Endodermal cell (in vitro differentiated cells): ENCODE measurements around the gene ALKBH4. TPM values are rescaled to one million over a fixed set of nuclear protein-coding genes. Genes with fewer than 3 reads are reported as not detected.
A peak's percentile ranks its signal among the peaks of the same experiment; 100 is the strongest.

Source experiments
- DNase-seq: peaks from one replicate; pipeline ENCODE4 v3.0.0-alpha.2; 2017
- H3K27ac ChIP-seq: 2 replicates; pipeline ENCODE4 v1.5.1; 2013; ENCODE audit warnings: mild to moderate bottlenecking, low read depth, low read length, moderate library complexity
- H3K27me3 ChIP-seq: 2 replicates; pipeline ENCODE4 v1.6.1; 2013; ENCODE audit warnings: mild to moderate bottlenecking, low read length, moderate library complexity; ENCODE audit not compliant: insufficient read depth, control insufficient read depth, poor library complexity, severe bottlenecking
- H3K36me3 ChIP-seq: 2 replicates; pipeline ENCODE4 v1.7.0; 2013; ENCODE audit warnings: mild to moderate bottlenecking, low read length, moderate library complexity; ENCODE audit not compliant: control insufficient read depth, insufficient read depth
- H3K4me1 ChIP-seq: one replicate; pipeline ENCODE4 v1.7.0; 2013; ENCODE audit warnings: low read length; ENCODE audit not compliant: control insufficient read depth, insufficient read depth
- H3K4me3 ChIP-seq: 2 replicates; pipeline ENCODE4 v1.5.1; 2013; ENCODE audit warnings: mild to moderate bottlenecking, low read length, moderate library complexity
- H3K9ac ChIP-seq: 2 replicates; pipeline ENCODE4 v1.6.1; 2013; ENCODE audit warnings: mild to moderate bottlenecking, low read length, moderate library complexity; ENCODE audit not compliant: poor library complexity, severe bottlenecking; ENCODE audit errors: extremely low read depth
- H3K9me3 ChIP-seq: 2 replicates; pipeline ENCODE4 v1.6.1; 2013; ENCODE audit warnings: mild to moderate bottlenecking, low read length, moderate library complexity; ENCODE audit not compliant: control insufficient read depth
- H3K27ac Mint-ChIP-seq: 2 replicates; pipeline ENCODE4 v1.8.0; 2020; ENCODE audit warnings: mixed read lengths
- H3K27me3 Mint-ChIP-seq: 2 replicates; pipeline ENCODE4 v1.8.0; 2021; ENCODE audit warnings: mild to moderate bottlenecking, mixed read lengths; ENCODE audit not compliant: insufficient read depth
- H3K36me3 Mint-ChIP-seq: 2 replicates; pipeline ENCODE4 v1.8.0; 2020; ENCODE audit warnings: low read depth, mixed read lengths
- H3K4me1 Mint-ChIP-seq: 2 replicates; pipeline ENCODE4 v1.8.0; 2020; ENCODE audit warnings: mixed read lengths
- H3K4me3 Mint-ChIP-seq: 2 replicates; pipeline ENCODE4 v1.8.0; 2020; ENCODE audit warnings: mild to moderate bottlenecking, moderate library complexity, mixed read lengths
- H3K9me3 Mint-ChIP-seq: 2 replicates; pipeline ENCODE4 v1.8.0; 2020; ENCODE audit warnings: mild to moderate bottlenecking, mixed read lengths
- CTCF ChIP-seq: fragments of 200-600 bp; sonication (generic); conservative IDR thresholded peaks from 2 replicates; pipeline ENCODE4 v1.5.0; 2021; ENCODE audit warnings: antibody characterized with exemption, mild to moderate bottlenecking
- WGBS, 2 experiments: methylation state at CpG; one replicate each; pipeline versions ENCODE4 v1.1.5 to v1.1.7; 2013; ENCODE audit warnings: missing lambda C conversion rate in 2 of 2, mixed read lengths in 1 of 2; ENCODE audit not compliant: insufficient coverage in 1 of 2, insufficient read length in 1 of 2; 5-methylcytosine and 5-hydroxymethylcytosine counted together
- total RNA-seq, 2 donors: library from RNA; stranded (reverse); fragmentation: NEBNext Ultra II Directional in 1 of 2; extraction: Animal tissue kit (Norgen Biotek cat#: 25700) in 1 of 2; gene quantifications; 2 replicates in 1 of 2; 3 replicates in 1 of 2; pipeline ENCODE4 v1.2.1, GENCODE V29; 2021

The ALKBH4 gene
- total RNA-seq, 2 donors from 2014 or later: 16.2 to 17.2 TPM

- TF ChIP-seq CTCF: no peak
- H3K36me3 Mint-ChIP-seq: peaks cover 19% of the 10 kb centered on the region
- H3K4me3 Mint-ChIP-seq: no peak overlapping the region
- 83 to 99% methylated on average over 9 to 20 of the region's 20 CpGs for WGBS, 2 experiments
- no peak overlapping the region for H3K27ac Mint-ChIP-seq
- H3K9me3 Mint-ChIP-seq: no peaks in the 10 kb centered on the region
- H3K27me3 Mint-ChIP-seq: no peaks in the 10 kb centered on the region
- Histone ChIP-seq H3K4me1 (no peaks in the 10 kb centered on the region), H3K4me3 (no peak overlapping the region), H3K9ac (no peak overlapping the region), H3K36me3 (peaks cover 15% of the 10 kb centered on the region), H3K9me3 (no peaks in the 10 kb centered on the region), H3K27me3 (no peaks in the 10 kb centered on the region), H3K27ac (no peak overlapping the region)
- no peak for DNase-seq
- no peaks in the 10 kb centered on the region for H3K4me1 Mint-ChIP-seq
Measured at GRCh38 chr7:102469972-102470825, 5.5 kb upstream of the ALKBH4 start.

GRCh38 chr7:102469351-102469971, 4.8 kb upstream of the ALKBH4 start:
- Mint-ChIP-seq H3K9me3 (no peaks in the 10 kb centered on the region), H3K27me3 (no peaks in the 10 kb centered on the region), H3K36me3 (peaks cover 19% of the 10 kb centered on the region), H3K4me1 (no peaks in the 10 kb centered on the region), H3K27ac (no peak overlapping the region), H3K4me3 (no peak overlapping the region)
- Histone ChIP-seq H3K9ac (no peak overlapping the region), H3K4me1 (no peaks in the 10 kb centered on the region), H3K27ac (no peak overlapping the region), H3K4me3 (no peak overlapping the region), H3K9me3 (no peaks in the 10 kb centered on the region), H3K36me3 (peaks cover 15% of the 10 kb centered on the region), H3K27me3 (no peaks in the 10 kb centered on the region)
- TF ChIP-seq CTCF: no peak
- 92 to 94% methylated on average over 8 to 24 of the region's 24 CpGs for WGBS, 2 experiments
- no peak for DNase-seq

- 93 to 97% methylated on average over 27 to 40 of the region's 40 CpGs for WGBS, 2 experiments
- no peak for TF ChIP-seq CTCF
- no peaks in the 10 kb centered on the region for H3K27me3 ChIP-seq
- no peaks in the 10 kb centered on the region for H3K4me1 ChIP-seq
- no peak overlapping the region for H3K27ac ChIP-seq
- Mint-ChIP-seq H3K27me3 (no peaks in the 10 kb centered on the region), H3K36me3 (peaks cover 19% of the 10 kb centered on the region), H3K27ac (no peak overlapping the region), H3K4me1 (peaks cover 5% of the 10 kb centered on the region), H3K9me3 (no peaks in the 10 kb centered on the region), H3K4me3 (no peak overlapping the region)
- no peak overlapping the region for H3K4me3 ChIP-seq
- H3K9me3 ChIP-seq: no peaks in the 10 kb centered on the region
- peak; percentile 40 for DNase-seq
- H3K9ac ChIP-seq: no peak overlapping the region
- peaks cover 15% of the 10 kb centered on the region for H3K36me3 ChIP-seq
Measured at GRCh38 chr7:102468478-102469350, 4.1 kb upstream of the ALKBH4 start.
